Fibroblast of lung (primary cell): Measurements from ENCODE around the gene WHAMM. TPM values are rescaled to one million over a fixed set of nuclear protein-coding genes. Genes with fewer than 3 reads are reported as not detected.

ENCODE experiments used
- DNase-seq, 2 donors: peaks; one replicate each; pipeline versions ENCODE4 v3.0.0 to v3.0.0-alpha.2; 2010; ENCODE audit warnings: low read depth in 2 of 2
- H2AFZ ChIP-seq: 2 replicates; pipeline ENCODE4 v1.5.1; 2012; ENCODE audit warnings: low read length, control low read depth, inconsistent platforms
- H3K27ac ChIP-seq: 2 replicates; pipeline ENCODE4 v1.5.1; 2011; ENCODE audit warnings: low read length, control low read depth; ENCODE audit not compliant: insufficient read depth
- H3K27me3 ChIP-seq: 2 replicates; pipeline ENCODE4 v1.5.1; 2011; ENCODE audit warnings: mild to moderate bottlenecking, low read length; ENCODE audit not compliant: control insufficient read depth, insufficient read depth
- H3K36me3 ChIP-seq: 2 replicates; pipeline ENCODE4 v1.5.1; 2011; ENCODE audit warnings: low read length; ENCODE audit not compliant: control insufficient read depth, insufficient read depth
- H3K4me1 ChIP-seq: 2 replicates; pipeline ENCODE4 v1.5.1; 2011; ENCODE audit warnings: low read length; ENCODE audit not compliant: control insufficient read depth, insufficient read depth; ENCODE audit errors: extremely low read depth
- H3K4me2 ChIP-seq: 2 replicates; pipeline ENCODE4 v1.5.1; 2011; ENCODE audit warnings: low read length, control low read depth; ENCODE audit not compliant: insufficient read depth; ENCODE audit errors: extremely low read depth
- H3K4me3 ChIP-seq, 4 experiments: fragments of 200-600 bp in 1 of 4; sonication (generic) in 1 of 4; replicated peaks in 1 of 4; 2 replicates each; pipeline ENCODE4 v1.5.1; 2011 to 2016; ENCODE audit warnings: low read length in 4 of 4, low read depth in 3 of 4, mild to moderate bottlenecking in 3 of 4, control low read depth in 2 of 4, inconsistent platforms in 1 of 4, mixed read lengths in 1 of 4; ENCODE audit not compliant: insufficient read depth in 1 of 4; ENCODE audit errors: control extremely low read depth in 1 of 4
- H3K79me2 ChIP-seq: 2 replicates; pipeline ENCODE4 v1.5.1; 2012; ENCODE audit warnings: mild to moderate bottlenecking, low read length, inconsistent platforms; ENCODE audit not compliant: control insufficient read depth, insufficient read depth
- H3K9ac ChIP-seq: 2 replicates; pipeline ENCODE4 v1.5.1; 2011; ENCODE audit warnings: mild to moderate bottlenecking, low read length, control low read depth; ENCODE audit not compliant: insufficient read depth
- H3K9me3 ChIP-seq: 2 replicates; pipeline ENCODE4 v1.5.1; 2012; ENCODE audit warnings: low read depth, low read length; ENCODE audit not compliant: control insufficient read depth, insufficient read depth
- H4K20me1 ChIP-seq: 2 replicates; pipeline ENCODE4 v1.5.1; 2011; ENCODE audit warnings: low read length; ENCODE audit not compliant: control insufficient read depth, insufficient read depth; ENCODE audit errors: extremely low read depth
- CTCF ChIP-seq, 2 donors: IDR thresholded peaks in 1 of 2; conservative IDR thresholded peaks in 1 of 2; 1 replicate in 1 of 2; 2 replicates in 1 of 2; pipeline ENCODE4 v1.5.1; 2011 to 2012; ENCODE audit warnings: low read length in 2 of 2, control low read depth in 1 of 2, inconsistent platforms in 1 of 2, low read depth in 1 of 2, mild to moderate bottlenecking in 1 of 2
- EZH2 ChIP-seq: IDR thresholded peaks from 2 replicates; pipeline ENCODE4 v1.5.1; 2012; ENCODE audit warnings: low read length, control low read depth, mild to moderate bottlenecking; ENCODE audit errors: missing control alignments
- polyA plus RNA-seq, 2 donors: library from polyadenylated mRNA; depleted of rRNA in 1 of 2; stranded (reverse) in 1 of 2; unstranded in 1 of 2; fragments of >200 nt; gene quantifications; 2 replicates each; pipeline ENCODE4 v1.2.1, GENCODE V29; 2011 to 2012; ENCODE audit warnings: missing spikeins in 1 of 2
- total RNA-seq: library from RNA; depleted of rRNA; stranded (reverse); fragments of >200 nt; gene quantifications from 2 replicates; pipeline ENCODE4 v1.2.1, GENCODE V29; 2014

Gene WHAMM
- total and polyA plus RNA-seq, 2 donors (not counting 1 experiment from before 2014, with no cell fraction given): 5.3 to 5.6 TPM

GRCh38 chr15:82851306-82851850 is 42.0 kb downstream of the WHAMM start:
- Histone ChIP-seq H3K36me3 (no peaks in the 10 kb centered on the region), H3K9me3 (no peaks in the 10 kb centered on the region), H3K4me3 (no peak overlapping the region), H3K4me1 (no peaks in the 10 kb centered on the region), H3K27ac (no peak overlapping the region), H3K79me2 (no peaks in the 10 kb centered on the region), H3K9ac (no peak overlapping the region), H2AFZ (no peak overlapping the region), H3K4me2 (no peak overlapping the region), H3K27me3 (no peaks in the 10 kb centered on the region), H4K20me1 (no peaks in the 10 kb centered on the region)
- TF ChIP-seq EZH2: no peak
- DNase-seq: no peak

GRCh38 chr15:82851981-82852511 is 42.6 kb downstream of the WHAMM start:
- Histone ChIP-seq H3K79me2 (no peaks in the 10 kb centered on the region), H3K4me2 (no peak overlapping the region), H3K36me3 (no peaks in the 10 kb centered on the region), H2AFZ (no peak overlapping the region), H3K4me3 (no peak overlapping the region), H3K9me3 (no peaks in the 10 kb centered on the region), H3K9ac (no peak overlapping the region), H4K20me1 (no peaks in the 10 kb centered on the region), H3K27ac (no peak overlapping the region), H3K27me3 (no peaks in the 10 kb centered on the region), H3K4me1 (no peaks in the 10 kb centered on the region)
- TF ChIP-seq EZH2: no peak
- no peak for TF ChIP-seq CTCF (conservative IDR thresholded peaks at IDR 0.05 in 1 of 2, IDR thresholded peaks at IDR 0.05 in 1 of 2; ENCODE audit: low read depth in 1 of 2, low read length in 2 of 2)
- peak; percentile 26 to 94 for DNase-seq

GRCh38 chr15:82852941-82853561 is 43.6 kb downstream of the WHAMM start:
- H4K20me1 ChIP-seq: no peaks in the 10 kb centered on the region
- H2AFZ ChIP-seq: no peak overlapping the region
- no peak overlapping the region for H3K4me3 ChIP-seq
- H3K4me1 ChIP-seq: no peaks in the 10 kb centered on the region
- no peaks in the 10 kb centered on the region for H3K79me2 ChIP-seq
- H3K27ac ChIP-seq: no peak overlapping the region
- no peak overlapping the region for H3K4me2 ChIP-seq
- H3K9me3 ChIP-seq: no peaks in the 10 kb centered on the region
- H3K9ac ChIP-seq: no peak overlapping the region
- H3K36me3 ChIP-seq: no peaks in the 10 kb centered on the region
- TF ChIP-seq EZH2 (no peak), CTCF (conservative IDR thresholded peaks at IDR 0.05 in 1 of 2, IDR thresholded peaks at IDR 0.05 in 1 of 2; ENCODE audit: low read depth in 1 of 2, low read length in 2 of 2) (no peak)
- H3K27me3 ChIP-seq: no peaks in the 10 kb centered on the region
- no peak for DNase-seq
